Activated CD8-positive, alpha-beta T cell treated with anti-CD3 and anti-CD28 coated beads, Interleukin-2, amount 10 ng/mL, durations not matched to agents 7 days and 5 days (primary cell): ENCODE measurements around the gene AKT1S1. TPM values are rescaled to one million over a fixed set of nuclear protein-coding genes. Genes with fewer than 3 reads are reported as not detected.

ENCODE experiments used
- ATAC-seq: fragments of 150-1000 bp; cut with Tn5 transposase; one replicate; pipeline ENCODE4 v1.10.0; 2021; ENCODE audit warnings: moderate library complexity
- CTCF ChIA-PET: fragments of 350-600 bp; sonication (Branson Sonifier 250); formaldehyde crosslinking; loops from one replicate; lab custom pipeline; 2021; ENCODE audit warnings: antibody characterized with exemption; lab: Charles Lee
- POLR2A ChIA-PET: fragments of 350-600 bp; sonication (Branson Sonifier 250); formaldehyde crosslinking; loops from one replicate; lab custom pipeline; 2021; ENCODE audit warnings: antibody characterized with exemption; lab: Charles Lee
- DNase-seq: peaks from one replicate; pipeline ENCODE4 v3.0.0-alpha.2; 2020
- H3K27ac Mint-ChIP-seq: one replicate; pipeline ENCODE4 v1.8.0; 2021; ENCODE audit warnings: mild to moderate bottlenecking, mixed read lengths
- H3K27me3 Mint-ChIP-seq: one replicate; pipeline ENCODE4 v1.8.0; 2021; ENCODE audit warnings: low read depth, mixed read lengths
- H3K36me3 Mint-ChIP-seq: one replicate; pipeline ENCODE4 v1.8.0; 2021; ENCODE audit warnings: low read depth, mixed read lengths
- H3K4me1 Mint-ChIP-seq: one replicate; pipeline ENCODE4 v1.8.0; 2021; ENCODE audit warnings: low read depth, mixed read lengths
- H3K4me3 Mint-ChIP-seq: one replicate; pipeline ENCODE4 v1.8.0; 2021; ENCODE audit warnings: mild to moderate bottlenecking, mixed read lengths
- H3K9me3 Mint-ChIP-seq: one replicate; pipeline ENCODE4 v1.8.0; 2022; ENCODE audit warnings: mixed read lengths; ENCODE audit not compliant: insufficient read depth
- total RNA-seq, 2 experiments: library from RNA; stranded (reverse); gene quantifications; one replicate each; pipeline ENCODE4 v1.2.3, GENCODE V29; 2021

The AKT1S1 gene
- total RNA-seq, 2 experiments from 2014 or later = 15.6 to 16.4 TPM

DNA sequence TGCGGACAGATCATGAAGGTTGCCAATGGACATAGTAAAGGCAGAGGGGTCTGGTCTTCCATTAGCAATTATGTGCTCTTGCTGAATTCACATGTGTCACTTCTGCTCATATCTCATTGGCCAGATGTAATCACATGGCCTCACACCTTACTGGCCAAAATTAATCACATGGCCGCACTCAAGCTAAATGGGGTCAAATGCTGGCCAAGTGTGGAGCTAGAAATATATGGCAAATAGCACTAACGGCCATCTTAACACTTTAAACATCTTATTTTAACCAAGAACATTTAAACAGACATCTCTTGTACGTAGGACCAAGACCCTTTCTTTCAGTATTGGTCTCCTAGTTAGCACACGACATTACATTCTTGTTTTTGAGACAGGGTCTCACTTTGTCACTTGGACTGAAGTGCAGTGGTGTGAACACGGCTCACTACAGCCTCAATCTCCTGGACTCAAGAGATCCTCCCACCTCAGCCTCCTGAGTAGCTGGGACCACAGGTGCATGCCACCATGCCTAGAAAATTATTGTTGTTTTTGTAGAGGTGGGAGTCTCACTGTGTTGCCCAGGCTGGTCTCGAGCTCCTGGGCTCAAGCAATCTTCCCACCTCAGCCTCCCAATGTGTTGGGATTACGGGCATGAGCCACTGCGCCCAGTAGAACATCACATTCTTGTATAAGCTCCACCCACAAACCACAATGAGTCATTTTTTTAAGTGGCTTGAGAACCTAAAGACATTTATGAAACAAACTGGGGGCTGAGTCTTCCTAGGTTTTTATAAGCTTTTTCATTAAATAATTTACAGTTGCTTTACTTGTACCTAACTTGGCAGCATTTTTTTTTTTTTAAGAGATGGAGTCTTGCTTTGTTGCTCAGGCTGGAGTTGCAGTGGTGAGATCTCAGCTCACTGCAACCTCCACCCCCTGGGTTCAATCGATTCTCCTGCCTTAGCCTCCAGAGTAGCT, 29.1 kb downstream of the AKT1S1 start:
- H3K4me3 Mint-ChIP-seq = peak overlapping the region; percentile 17
- ATAC-seq = no peak
- peak overlapping the region; percentile 40 for H3K27ac Mint-ChIP-seq
- H3K4me1 Mint-ChIP-seq = peaks cover 41% of the 10 kb centered on the region
- POLR2A ChIA-PET = interaction anchor here (0.6 to 1.8 kb wide), 6 partner anchors 15 to 931 kb away, joined by 3 to 12 read pairs (median 4); partner anchors contain the start of gene MED25
- H3K36me3 Mint-ChIP-seq = peaks cover 7% of the 10 kb centered on the region
- peak; percentile 46 for DNase-seq
- CTCF ChIA-PET = interaction anchor here (0.5 to 1.3 kb wide), 7 partner anchors 16 to 178 kb away, joined by 3 to 5 read pairs (median 4); partner anchors contain the start of genes AKT1S1, FUZ, TBC1D17 and ZNF473
- no peaks in the 10 kb centered on the region for H3K9me3 Mint-ChIP-seq
- H3K27me3 Mint-ChIP-seq = peaks cover 9% of the 10 kb centered on the region

DNA sequence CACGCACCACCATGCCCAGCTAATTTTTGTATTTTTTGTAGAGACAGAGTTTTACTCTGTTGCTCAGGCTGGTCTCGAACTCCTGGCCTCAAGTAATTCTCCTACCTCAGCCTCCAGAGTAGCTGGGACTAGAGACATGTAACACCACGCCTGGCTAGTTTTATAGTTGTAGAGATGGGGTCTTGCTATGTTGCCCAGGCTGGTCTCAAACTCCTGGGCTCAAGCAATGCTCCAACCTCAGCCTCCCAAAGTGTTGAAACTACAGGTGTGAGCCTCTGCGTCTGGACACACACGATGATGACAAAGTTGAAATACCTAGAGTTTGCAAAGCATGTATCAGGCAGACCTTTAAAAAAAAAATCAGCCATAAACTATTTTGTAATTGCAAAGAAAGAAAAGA, 30.7 kb downstream of the AKT1S1 start:
- no peak for ATAC-seq
- H3K36me3 Mint-ChIP-seq = peaks cover 7% of the 10 kb centered on the region
- H3K27ac Mint-ChIP-seq = no peak overlapping the region
- H3K4me1 Mint-ChIP-seq = peaks cover 29% of the 10 kb centered on the region
- no peak overlapping the region for H3K4me3 Mint-ChIP-seq
- no peaks in the 10 kb centered on the region for H3K9me3 Mint-ChIP-seq
- ChIA-PET POLR2A (interaction anchor here (0.9 kb wide), 1 partner anchor 11 kb away, joined by 3 read pairs; no protein-coding TSS in a partner anchor), CTCF (no interaction called here)
- no peaks in the 10 kb centered on the region for H3K27me3 Mint-ChIP-seq
- DNase-seq = no peak

DNA sequence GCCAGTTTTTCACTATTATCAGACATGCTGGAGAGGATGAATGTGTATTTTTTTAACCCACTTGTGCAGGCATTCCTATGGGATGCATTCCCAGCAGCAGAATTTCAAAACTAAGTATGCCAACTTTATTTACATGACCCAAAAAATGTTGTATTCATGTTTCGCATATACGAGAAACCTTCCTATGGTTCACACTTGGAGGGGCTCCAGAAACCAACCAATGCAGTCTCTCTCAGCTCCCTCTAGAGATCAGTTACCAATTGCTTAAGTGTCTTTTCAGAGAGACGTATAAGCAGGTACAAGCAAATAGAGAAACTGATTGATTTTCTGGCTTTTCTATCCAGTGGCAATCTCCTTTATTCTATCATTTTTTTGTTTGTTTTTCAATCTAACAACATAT, 31.7 kb downstream of the AKT1S1 start:
- Mint-ChIP-seq H3K4me3 (no peak overlapping the region), H3K27me3 (no peaks in the 10 kb centered on the region), H3K4me1 (peaks cover 29% of the 10 kb centered on the region), H3K27ac (no peak overlapping the region), H3K9me3 (no peaks in the 10 kb centered on the region), H3K36me3 (peaks cover 11% of the 10 kb centered on the region)
- DNase-seq (no peak), ATAC-seq (no peak)
- CTCF ChIA-PET = interaction anchor here (1.2 kb wide), 1 partner anchor 12 kb away, joined by 3 read pairs; no protein-coding TSS in a partner anchor
- POLR2A ChIA-PET = no interaction called here

DNA sequence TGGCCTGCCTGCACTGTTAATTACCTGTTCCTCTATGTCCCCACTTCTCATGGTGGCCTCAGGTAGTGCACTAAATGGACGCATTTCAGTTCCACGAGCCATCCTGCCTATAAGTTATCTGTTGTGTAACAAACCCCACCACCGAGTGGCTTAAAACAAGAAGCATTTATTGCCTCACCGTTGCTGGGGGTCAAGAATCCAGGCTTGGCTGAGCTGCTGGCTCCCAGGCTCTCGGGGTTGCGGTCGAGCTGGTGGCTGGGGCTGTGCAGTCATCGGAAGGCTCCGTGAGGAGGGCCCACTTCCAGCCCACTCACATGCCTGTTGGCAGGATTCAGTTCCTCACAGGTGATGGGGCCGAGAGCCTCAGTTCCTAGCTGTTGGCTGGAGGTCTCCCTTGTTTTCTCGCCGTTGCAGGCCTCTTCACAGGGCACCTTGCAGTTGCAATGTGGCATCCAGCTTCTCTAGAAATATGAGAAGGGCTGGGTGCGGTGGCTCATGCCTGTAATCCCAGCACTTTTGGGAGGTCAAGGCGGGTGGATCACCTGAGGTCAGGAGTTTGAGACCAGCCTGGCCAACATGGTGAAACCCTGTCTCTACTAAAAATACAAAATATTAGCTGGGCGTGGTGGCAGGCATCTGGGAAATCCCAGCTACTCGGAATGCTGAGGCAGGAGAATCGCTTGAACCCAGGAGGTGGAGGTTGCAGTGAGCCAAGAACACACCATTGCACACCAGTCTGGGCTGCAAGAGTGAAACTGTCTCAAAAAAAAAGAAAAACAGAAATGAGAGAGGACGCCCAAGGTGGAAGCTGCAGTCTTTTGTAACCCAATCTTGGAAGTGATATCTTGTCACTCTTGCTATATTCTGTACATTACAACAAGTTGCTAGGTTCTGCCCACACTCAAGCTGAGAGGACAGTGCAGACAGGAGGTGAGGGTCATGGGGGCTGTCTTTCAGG, 32.7 kb downstream of the AKT1S1 start:
- ATAC-seq (no peak), DNase-seq (no peak)
- H3K9me3 Mint-ChIP-seq = no peaks in the 10 kb centered on the region
- no peak overlapping the region for H3K4me3 Mint-ChIP-seq
- POLR2A ChIA-PET = interaction anchor here (1.3 kb wide), 1 partner anchor 21 kb away, joined by 3 read pairs; no protein-coding TSS in a partner anchor
- no peaks in the 10 kb centered on the region for H3K27me3 Mint-ChIP-seq
- CTCF ChIA-PET = interaction anchor here (1.2 kb wide), 1 partner anchor 11 kb away, joined by 3 read pairs; no protein-coding TSS in a partner anchor
- H3K4me1 Mint-ChIP-seq = peaks cover 21% of the 10 kb centered on the region
- H3K27ac Mint-ChIP-seq = no peak overlapping the region
- H3K36me3 Mint-ChIP-seq = peaks cover 12% of the 10 kb centered on the region

DNA sequence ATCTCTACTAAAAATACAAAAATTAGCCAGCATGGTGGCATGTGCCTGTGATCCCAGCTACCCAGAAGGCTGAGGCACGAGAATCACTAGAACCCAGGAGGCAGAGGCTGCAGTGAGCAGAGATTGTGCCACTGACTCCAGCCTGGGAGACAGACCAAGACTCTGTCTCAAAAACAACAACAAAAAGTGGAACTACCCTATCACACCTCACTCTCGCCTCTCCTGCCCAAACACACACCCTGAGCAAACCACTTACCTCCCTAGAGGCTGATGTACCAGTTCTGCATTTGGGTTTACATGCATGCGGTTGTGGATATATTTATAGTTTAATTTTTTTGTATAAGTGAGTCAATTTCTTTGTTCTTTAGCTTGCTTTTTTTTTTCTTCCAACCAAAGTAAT, 33.9 kb downstream of the AKT1S1 start:
- ATAC-seq = no peak
- Mint-ChIP-seq H3K36me3 (peaks cover 22% of the 10 kb centered on the region), H3K4me3 (no peak overlapping the region), H3K9me3 (no peaks in the 10 kb centered on the region), H3K27ac (no peak overlapping the region), H3K27me3 (no peaks in the 10 kb centered on the region), H3K4me1 (peaks cover 11% of the 10 kb centered on the region)
- POLR2A ChIA-PET = interaction anchor here (1.3 kb wide), 1 partner anchor 22 kb away, joined by 3 read pairs; no protein-coding TSS in a partner anchor
- CTCF ChIA-PET = no interaction called here
- DNase-seq = no peak

DNA sequence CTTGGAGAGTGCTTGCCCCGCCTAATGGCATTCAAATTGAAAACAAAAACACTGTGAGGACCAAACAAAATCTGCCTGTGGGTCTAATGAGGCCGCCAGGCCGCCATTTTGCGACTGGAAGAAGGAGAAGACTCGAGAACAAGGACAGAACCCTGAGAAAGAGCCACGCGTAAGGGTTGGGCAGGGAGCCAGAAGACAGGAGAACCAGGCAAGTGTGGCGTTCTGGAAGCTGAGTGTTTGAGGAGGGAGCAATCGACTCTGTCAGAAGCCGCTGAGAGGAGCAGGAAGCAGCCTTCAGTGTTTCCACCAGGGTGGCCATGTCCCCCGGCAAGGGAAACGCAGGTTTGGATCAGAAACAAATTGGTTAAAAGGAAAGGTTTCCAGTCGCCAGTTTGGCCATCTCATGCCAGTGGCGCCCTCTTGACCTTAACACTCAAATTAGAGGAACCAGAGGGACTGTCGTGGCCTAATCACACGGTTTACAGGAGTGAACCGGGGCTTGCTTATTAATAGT, 36.4 kb downstream of the AKT1S1 start:
- H3K36me3 Mint-ChIP-seq = peaks cover 31% of the 10 kb centered on the region
- no peaks in the 10 kb centered on the region for H3K9me3 Mint-ChIP-seq
- ChIA-PET CTCF (no interaction called here), POLR2A (no interaction called here)
- no peak overlapping the region for H3K27ac Mint-ChIP-seq
- ATAC-seq (no peak), DNase-seq (no peak)
- no peak overlapping the region for H3K4me3 Mint-ChIP-seq
- no peaks in the 10 kb centered on the region for H3K27me3 Mint-ChIP-seq
- peaks cover 11% of the 10 kb centered on the region for H3K4me1 Mint-ChIP-seq

DNA sequence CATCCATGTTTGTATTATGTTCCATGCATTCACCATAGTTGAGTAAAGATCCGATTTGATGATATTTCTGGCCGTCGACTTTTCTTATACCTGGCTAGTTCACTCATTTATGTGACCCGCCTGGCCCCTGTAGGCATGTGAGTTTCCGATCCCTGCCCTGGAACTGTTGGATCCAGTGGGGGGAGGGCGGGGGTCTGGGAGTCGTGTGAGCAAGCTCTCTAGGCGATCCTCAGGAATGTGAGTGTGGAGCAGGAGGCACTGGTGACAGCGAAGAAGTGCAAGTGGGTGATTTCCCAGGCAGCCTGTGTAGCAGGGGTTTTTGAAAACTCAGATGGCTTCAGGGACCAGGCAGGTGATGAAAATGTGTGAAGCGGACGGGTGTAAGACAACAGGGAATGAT, 36.8 kb downstream of the AKT1S1 start:
- no peak overlapping the region for H3K27ac Mint-ChIP-seq
- ChIA-PET CTCF (no interaction called here), POLR2A (no interaction called here)
- peaks cover 31% of the 10 kb centered on the region for H3K36me3 Mint-ChIP-seq
- no peaks in the 10 kb centered on the region for H3K27me3 Mint-ChIP-seq
- peaks cover 11% of the 10 kb centered on the region for H3K4me1 Mint-ChIP-seq
- H3K4me3 Mint-ChIP-seq = no peak overlapping the region
- DNase-seq (no peak), ATAC-seq (no peak)
- H3K9me3 Mint-ChIP-seq = no peaks in the 10 kb centered on the region

DNA sequence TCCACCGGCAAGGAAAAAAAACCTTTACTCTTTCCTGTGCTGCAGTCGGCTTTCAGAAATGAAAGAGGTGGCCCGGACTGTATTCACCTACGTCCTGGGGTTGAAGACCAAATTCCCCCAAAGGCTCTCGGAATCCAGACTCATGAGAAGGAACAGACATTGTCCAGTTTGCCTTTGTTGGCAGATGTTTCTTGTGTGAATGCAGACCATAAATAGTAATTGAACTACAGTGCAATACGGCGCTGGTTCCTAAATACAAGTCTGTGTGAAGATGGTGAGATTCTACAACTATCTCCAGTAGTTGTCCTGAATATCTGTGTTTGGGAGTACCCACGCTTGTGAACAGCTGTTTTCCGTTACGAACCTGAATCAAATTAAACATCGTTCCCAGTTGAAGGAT, 37.4 kb downstream of the AKT1S1 start:
- ATAC-seq = no peak
- Mint-ChIP-seq H3K4me3 (no peak overlapping the region), H3K36me3 (peaks cover 38% of the 10 kb centered on the region), H3K4me1 (peaks cover 11% of the 10 kb centered on the region), H3K9me3 (no peaks in the 10 kb centered on the region), H3K27me3 (no peaks in the 10 kb centered on the region), H3K27ac (no peak overlapping the region)
- no peak for DNase-seq
- ChIA-PET CTCF (no interaction called here), POLR2A (no interaction called here)

DNA sequence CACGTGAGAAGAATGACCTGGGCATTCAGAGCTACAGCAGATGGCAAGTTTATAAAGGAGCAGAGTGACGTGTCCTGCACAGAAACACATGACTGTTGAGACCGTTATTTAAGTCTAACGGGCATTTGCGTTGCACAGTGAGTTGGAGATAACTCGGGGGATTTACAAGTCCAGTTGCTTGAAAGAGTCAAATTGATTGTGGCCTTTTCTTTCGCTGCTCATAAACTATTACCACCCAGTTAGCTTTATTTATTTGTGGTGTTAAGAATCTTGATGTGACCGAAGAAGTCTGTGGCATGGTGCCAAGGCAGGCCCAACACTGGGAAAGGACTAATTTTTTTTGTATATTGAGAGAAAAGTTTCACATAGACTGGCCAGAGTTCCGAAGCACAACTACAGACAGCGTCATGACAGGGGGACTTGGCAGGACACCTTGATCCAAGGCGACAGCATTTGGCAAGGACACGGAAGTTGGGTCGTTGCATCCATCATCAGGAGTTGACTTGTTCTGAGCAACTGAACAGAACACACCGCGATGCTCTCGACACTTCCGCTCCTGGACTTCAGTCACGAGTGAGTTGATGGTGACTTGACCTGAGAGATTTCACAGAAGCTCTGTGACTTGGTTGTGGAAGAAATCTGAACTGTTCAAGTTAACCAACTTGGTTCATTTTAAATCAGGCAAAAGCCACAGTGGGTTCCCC, 38.1 kb downstream of the AKT1S1 start:
- no peak for DNase-seq
- Mint-ChIP-seq H3K27me3 (no peaks in the 10 kb centered on the region), H3K27ac (no peak overlapping the region), H3K4me3 (no peak overlapping the region), H3K4me1 (peaks cover 11% of the 10 kb centered on the region), H3K9me3 (no peaks in the 10 kb centered on the region), H3K36me3 (peaks cover 39% of the 10 kb centered on the region)
- ATAC-seq = no peak
- POLR2A ChIA-PET = no interaction called here
- CTCF ChIA-PET = no interaction called here

DNA sequence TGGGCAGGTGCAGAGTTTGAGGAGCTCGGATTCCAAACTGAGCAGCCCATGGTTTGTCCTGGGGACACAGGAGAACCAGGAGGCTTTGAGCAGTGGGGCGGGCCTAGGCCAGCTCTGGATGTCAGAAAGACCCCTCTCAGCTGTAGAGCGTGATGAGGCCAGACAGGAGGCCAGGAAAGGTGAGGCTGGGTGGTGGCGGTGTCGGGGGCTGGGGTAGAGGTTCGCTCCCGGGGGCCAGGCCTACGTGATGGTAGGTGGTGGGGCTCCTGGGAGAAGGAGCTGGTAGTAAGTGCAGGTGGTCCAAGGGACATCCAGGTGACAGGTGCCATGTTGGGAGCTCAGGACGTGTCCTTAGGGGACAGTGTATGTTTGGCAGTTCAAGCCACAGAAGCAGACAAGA, 39.7 kb downstream of the AKT1S1 start:
- no peaks in the 10 kb centered on the region for H3K9me3 Mint-ChIP-seq
- no peak overlapping the region for H3K4me3 Mint-ChIP-seq
- H3K4me1 Mint-ChIP-seq = peaks cover 25% of the 10 kb centered on the region
- no peaks in the 10 kb centered on the region for H3K27me3 Mint-ChIP-seq
- peaks cover 46% of the 10 kb centered on the region for H3K36me3 Mint-ChIP-seq
- DNase-seq = no peak
- no peak for ATAC-seq
- no peak overlapping the region for H3K27ac Mint-ChIP-seq
- CTCF ChIA-PET = no interaction called here
- POLR2A ChIA-PET = no interaction called here

DNA sequence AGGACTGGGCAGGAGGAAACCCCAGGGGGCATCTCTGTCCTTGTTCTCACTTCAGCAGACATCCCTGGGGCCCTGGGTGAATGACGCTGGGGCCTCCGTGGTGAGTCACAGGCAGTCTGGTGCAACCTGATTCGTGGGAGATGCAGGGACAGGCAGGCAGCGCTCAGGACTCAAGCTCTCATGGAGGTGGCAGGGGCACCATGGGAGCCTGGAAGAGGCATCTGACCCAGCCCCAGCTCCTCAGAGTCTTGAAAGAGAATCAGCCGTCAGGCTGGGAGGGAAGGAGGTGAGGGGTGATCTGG, 40.2 kb downstream of the AKT1S1 start:
- H3K27me3 Mint-ChIP-seq = no peaks in the 10 kb centered on the region
- no peaks in the 10 kb centered on the region for H3K9me3 Mint-ChIP-seq
- DNase-seq (no peak), ATAC-seq (no peak)
- ChIA-PET CTCF (no interaction called here), POLR2A (no interaction called here)
- H3K36me3 Mint-ChIP-seq = peaks cover 51% of the 10 kb centered on the region
- no peak overlapping the region for H3K4me3 Mint-ChIP-seq
- peaks cover 30% of the 10 kb centered on the region for H3K4me1 Mint-ChIP-seq
- no peak overlapping the region for H3K27ac Mint-ChIP-seq
